ENCODE results near the gene AP1S2. TPM values are rescaled to one million over a fixed set of nuclear protein-coding genes. Genes with fewer than 3 reads are reported as not detected.
"Not testable (repeated sequence)": the region's sequence is repeated elsewhere in the genome, so short reads cannot be mapped to it uniquely, and the experiment has no call there.

Gene AP1S2
- total and polyA plus RNA-seq, 8 donors = 4.0 to 17.5 (median 6.8) TPM

DNA sequence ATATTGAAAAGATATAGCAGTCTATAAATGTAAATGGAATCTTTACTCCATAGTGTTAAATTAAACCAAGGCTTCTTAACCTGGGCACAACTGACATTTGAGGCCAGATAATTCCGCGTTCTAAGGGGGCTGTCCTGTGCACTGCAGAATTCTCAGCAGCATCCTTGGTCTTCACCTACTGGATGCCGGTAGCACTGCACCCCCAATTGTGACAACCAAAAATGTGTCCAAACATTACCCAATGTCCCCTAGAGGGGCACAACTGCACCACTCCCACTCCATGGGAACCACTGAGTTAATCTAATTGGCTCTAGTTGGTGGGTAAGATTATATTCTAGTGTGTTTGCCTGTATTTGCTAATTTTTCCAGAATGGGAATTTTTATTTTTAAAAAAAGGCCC, 16.6 kb downstream of the AP1S2 start:
- no peak overlapping the region for H3K4me3 ChIP-seq
- H3K9me3 ChIP-seq = no peaks in the 10 kb centered on the region
- 96 to 100% methylated on average over 3 of the region's 3 CpGs for WGBS, 2 donors
- H3K27ac ChIP-seq = no peak overlapping the region
- TF ChIP-seq, protein P1, sequence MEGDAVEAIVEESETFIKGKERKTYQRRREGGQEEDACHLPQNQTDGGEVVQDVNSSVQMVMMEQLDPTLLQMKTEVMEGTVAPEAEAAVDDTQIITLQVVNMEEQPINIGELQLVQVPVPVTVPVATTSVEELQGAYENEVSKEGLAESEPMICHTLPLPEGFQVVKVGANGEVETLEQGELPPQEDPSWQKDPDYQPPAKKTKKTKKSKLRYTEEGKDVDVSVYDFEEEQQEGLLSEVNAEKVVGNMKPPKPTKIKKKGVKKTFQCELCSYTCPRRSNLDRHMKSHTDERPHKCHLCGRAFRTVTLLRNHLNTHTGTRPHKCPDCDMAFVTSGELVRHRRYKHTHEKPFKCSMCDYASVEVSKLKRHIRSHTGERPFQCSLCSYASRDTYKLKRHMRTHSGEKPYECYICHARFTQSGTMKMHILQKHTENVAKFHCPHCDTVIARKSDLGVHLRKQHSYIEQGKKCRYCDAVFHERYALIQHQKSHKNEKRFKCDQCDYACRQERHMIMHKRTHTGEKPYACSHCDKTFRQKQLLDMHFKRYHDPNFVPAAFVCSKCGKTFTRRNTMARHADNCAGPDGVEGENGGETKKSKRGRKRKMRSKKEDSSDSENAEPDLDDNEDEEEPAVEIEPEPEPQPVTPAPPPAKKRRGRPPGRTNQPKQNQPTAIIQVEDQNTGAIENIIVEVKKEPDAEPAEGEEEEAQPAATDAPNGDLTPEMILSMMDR (IDR thresholded peaks at IDR 0.05) = peak in 1 of 4 donors; percentile 11
- H3K36me3 ChIP-seq = no peaks in the 10 kb centered on the region
- intact Hi-C loops (cut with DNase I) = no loop called here
- H3K4me1 ChIP-seq = no peaks in the 10 kb centered on the region
- DNase-seq (no peak), FAIRE-seq (no peak), ATAC-seq (no peak)
- no peaks in the 10 kb centered on the region for H3K27me3 ChIP-seq

DNA sequence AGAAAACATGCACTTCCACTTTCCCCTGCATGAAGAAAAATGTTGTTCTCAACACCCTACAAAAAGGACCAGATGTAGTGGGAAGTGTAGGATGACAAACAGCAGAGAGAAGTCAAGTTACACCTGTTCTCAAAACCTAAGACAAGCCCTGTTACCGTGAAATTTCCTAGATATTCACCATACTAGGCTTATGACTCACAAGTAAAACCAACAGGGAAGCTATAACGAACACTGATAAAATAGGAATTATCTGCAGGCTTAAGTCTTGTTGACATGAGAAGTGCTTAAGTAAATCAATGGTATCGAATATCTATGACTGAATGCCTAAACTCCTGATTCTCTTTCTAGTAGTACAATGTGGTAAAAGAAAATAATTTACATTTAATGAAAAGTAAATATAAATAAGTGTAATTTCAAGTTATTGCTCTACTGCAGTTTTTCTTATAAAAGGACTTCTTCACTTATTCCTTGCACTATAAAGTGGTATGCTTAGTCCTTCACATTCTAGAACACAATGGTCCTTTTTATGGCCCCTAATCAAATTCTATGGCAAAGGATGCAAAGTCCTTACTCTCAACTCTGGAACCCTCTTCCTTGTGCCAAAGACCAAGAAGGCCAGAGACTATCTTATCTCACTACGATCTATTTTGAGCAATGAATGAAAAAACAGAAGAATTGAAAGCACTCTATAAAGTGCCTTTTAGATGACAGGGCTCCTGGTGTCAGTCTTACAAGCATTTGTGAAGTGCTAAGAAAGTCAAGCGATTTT, 19.6 kb downstream of the AP1S2 start:
- ATAC-seq (no peak), DNase-seq (no peak), FAIRE-seq (no peak)
- intact Hi-C loops (cut with DNase I) = no loop called here
- Histone ChIP-seq H3K27me3 (no peaks in the 10 kb centered on the region), H3K36me3 (no peaks in the 10 kb centered on the region), H3K4me1 (no peaks in the 10 kb centered on the region), H3K9me3 (no peaks in the 10 kb centered on the region), H3K4me3 (no peak overlapping the region), H3K27ac (no peak overlapping the region)
- 51 to 73% methylated on average over 5 of the region's 5 CpGs for WGBS, 2 donors
- TF ChIP-seq, protein P1 (IDR thresholded peaks at IDR 0.05) = no peak

DNA sequence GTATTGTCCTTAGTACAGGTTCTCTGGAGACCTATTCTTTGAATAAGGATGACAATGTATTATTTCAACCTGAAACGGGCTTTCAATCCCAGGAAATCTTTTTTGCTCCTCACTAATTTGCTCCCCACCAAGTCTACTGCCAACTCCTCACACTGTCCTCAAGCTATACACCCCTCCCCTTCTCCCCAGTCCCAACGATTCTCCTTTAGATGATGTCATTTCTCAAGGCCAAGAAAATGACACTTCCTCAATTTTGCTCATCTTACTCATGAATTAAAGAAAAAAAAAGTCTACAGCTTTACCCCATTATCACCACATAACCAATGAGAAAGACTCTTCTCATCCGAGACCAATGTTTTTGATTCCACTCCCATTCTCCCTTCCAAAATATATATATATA, 20.6 kb downstream of the AP1S2 start:
- 74 to 84% methylated on average over 3 of the region's 3 CpGs for WGBS, 2 donors
- no peak for ATAC-seq
- H3K36me3 ChIP-seq = no peaks in the 10 kb centered on the region
- intact Hi-C loops (cut with DNase I) = no loop called here
- no peak overlapping the region for H3K27ac ChIP-seq
- H3K9me3 ChIP-seq = no peaks in the 10 kb centered on the region
- TF ChIP-seq, protein P1 (IDR thresholded peaks at IDR 0.05) = no peak
- H3K4me3 ChIP-seq = no peak overlapping the region
- H3K27me3 ChIP-seq = no peaks in the 10 kb centered on the region
- no peaks in the 10 kb centered on the region for H3K4me1 ChIP-seq
- DNase-seq = no peak
- FAIRE-seq = no peak

DNA sequence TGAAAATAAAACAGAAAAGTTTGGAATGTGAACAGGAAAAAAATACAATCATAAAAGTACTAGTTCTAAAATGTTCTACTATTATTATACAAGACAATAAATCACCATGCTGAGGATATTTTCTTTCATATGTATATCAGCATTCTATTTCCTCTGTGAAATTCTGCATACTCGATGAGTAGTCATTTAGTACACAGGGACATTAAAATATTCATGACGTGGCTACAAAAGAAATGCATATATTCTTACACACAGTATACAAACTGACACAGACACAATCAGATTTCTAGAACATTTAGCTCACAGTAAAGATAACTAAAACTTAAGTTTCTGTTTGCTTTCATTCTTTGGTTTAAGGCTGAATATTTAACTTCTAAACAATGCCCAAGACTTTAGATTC, 23.3 kb downstream of the AP1S2 start:
- H3K9me3 ChIP-seq; H3K27me3 ChIP-seq; ATAC-seq; H3K4me3 ChIP-seq; H3K36me3 ChIP-seq; H3K4me1 ChIP-seq; FAIRE-seq; intact Hi-C loops (cut with DNase I); H3K27ac ChIP-seq; DNase-seq: not testable (repeated sequence)
- WGBS, 2 donors = 80% methylated on average over 1 of the region's 2 CpGs

DNA sequence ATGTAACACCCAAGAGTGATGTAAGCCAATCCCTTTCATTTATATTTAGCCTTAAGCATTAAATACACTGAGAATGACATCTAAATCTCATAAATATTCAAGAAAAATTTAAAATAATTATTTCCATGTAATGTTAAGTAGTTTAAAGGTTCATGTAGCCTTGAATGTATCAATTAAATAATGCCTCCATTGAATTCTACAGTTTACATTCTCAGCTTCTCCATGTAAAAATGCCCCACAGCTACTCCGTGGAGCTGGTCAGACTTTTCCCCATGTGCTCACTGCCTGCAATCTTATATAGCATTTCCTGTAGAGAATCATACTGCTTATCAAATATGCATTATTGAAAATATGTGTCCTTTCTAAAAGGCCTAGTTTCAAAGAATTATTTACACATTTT, 25.4 kb downstream of the AP1S2 start:
- no peak for ATAC-seq
- Histone ChIP-seq H3K27me3 (no peaks in the 10 kb centered on the region), H3K4me3 (no peak overlapping the region), H3K9me3 (no peaks in the 10 kb centered on the region), H3K27ac (no peak overlapping the region), H3K36me3 (no peaks in the 10 kb centered on the region), H3K4me1 (no peaks in the 10 kb centered on the region)
- 90 to 98% methylated on average over 1 of the region's 1 CpG for WGBS, 2 donors
- FAIRE-seq = no peak
- DNase-seq = no peak
- TF ChIP-seq, protein P1 (IDR thresholded peaks at IDR 0.05) = no peak
- intact Hi-C loops (cut with DNase I) = no loop called here
